GM18858 (cell line): ENCODE measurements around the gene C11orf42.

Experiments
- ATAC-seq: cut with Tn5 transposase; IDR thresholded peaks from one replicate; pipeline ENCODE4 v1.9.1; 2021; ENCODE audit not compliant: unreplicated experiment

The C11orf42 gene

DNA sequence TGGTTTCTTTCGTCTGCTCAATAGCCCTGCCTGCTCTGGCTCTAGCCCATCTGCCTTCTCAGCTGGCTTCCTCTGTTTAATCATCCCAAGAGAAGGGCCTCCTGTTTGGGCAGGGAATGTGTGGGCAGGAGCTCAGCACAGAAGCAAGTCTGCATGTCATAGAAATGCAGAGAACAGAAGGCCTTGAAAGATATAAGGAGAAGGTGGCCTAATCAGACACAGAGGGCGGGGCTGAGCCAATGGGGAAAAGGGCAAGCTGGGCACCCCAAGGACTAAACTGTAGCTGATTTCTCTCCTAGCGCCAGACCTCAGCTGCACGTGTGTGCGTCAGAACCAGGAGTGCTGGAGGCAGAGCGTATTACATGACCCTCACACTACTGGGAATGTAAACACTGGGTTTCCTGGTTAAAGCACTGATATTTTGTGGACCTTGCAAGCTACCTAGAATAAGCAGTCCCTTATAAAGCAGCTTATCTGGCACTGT, 46.7 kb downstream of the C11orf42 start:
- no peak for ATAC-seq

DNA sequence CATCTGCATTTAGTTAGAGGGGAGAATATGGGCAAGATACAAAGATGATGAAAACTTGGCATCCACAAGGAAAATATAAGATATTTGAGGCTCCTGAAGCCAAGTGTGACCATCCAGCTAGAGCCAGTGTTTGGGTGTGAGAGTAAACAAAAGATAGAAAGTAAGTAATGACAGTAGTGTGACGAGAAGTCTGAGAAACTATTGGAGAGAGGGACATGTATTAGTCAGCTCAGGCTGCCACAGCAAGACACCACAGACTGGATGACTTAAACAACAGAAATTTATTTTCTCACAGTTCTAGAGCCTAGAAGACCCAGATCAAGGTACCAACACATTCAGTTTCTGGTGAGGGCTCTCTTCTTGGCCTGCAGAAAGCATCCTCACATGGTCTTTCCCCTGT, 47.8 kb downstream of the C11orf42 start:
- peak; percentile 81 for ATAC-seq

DNA sequence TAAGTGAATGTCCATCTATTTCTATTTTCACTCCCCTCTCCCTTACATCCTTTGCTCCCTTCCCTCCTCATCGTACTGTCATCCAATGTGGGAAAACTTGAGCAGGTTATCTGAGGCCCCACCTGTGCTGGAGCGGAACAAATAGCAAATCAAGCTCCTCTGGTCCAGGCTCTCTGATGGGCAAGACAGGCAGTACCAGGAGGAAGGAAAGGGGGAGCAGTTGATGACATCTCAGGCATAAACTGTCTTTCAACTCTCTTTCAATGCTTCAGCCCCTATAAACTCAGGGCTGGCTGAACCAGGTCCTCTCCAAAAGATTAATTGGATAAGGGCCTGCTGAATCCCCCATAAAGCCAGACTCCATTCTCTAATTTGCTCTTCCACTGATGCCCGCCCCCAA, 52.8 kb downstream of the C11orf42 start:
- ATAC-seq = no peak

DNA sequence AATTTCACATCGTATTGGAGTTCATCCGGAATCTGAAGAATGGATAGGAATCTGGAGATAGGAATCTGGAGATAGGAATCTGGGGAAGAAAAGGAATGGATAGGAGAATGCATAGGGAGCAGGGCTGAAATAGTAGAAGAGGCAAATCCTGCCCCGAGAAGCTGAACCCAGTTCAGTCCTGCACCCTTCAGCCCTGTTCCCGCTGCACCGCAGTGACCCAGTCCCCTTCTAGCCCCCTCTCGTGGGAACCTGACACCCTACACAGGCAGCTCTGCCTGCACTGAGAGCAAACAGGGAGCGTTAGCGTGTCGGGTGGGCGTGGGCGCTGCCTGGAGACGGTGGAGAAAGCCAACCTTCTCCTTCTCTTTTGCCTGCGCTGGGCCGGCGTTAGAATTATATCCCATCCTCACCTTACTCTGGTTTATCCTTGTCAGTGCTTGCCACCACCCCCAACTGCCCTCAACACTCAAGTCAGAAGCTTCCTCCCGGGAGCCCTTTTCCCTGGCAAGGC, 53.3 kb downstream of the C11orf42 start:
- no peak for ATAC-seq

DNA sequence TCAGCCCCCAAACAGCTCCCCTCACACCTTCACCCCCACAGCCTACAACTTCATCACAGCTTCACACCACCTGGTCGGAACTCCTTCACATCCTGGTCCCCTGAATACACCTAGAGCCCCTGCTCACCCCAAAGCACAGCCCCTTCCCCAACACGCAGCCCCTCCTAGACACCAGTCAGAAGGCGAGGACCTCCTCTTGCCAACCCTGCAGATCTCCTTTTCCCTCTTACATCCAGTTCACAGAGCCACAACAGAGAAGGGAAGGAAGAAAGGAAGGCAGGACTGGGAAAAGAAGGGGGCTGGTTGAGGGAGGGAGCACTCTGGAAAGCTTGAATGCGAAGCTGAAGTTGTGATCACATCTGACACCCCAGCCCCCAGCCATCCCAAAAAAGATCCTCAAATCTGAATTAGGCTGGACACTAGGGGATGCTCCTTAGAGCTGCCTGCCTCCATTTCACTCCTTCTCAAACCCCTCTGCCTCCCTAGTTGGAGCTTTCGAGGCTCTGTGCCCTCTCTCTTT, 54.9 kb downstream of the C11orf42 start:
- ATAC-seq = no peak
